Sigmoid colon (tissue), 3 donors: ENCODE measurements around the gene CLDN15.

Source experiments
- CTCF ChIP-seq, 4 experiments: fragments of 450-650 bp in 3 of 4; fragments of 200-600 bp in 1 of 4; IDR thresholded peaks; one replicate each; pipeline ENCODE4 v1.5.1; 2016 to 2019; ENCODE audit warnings: antibody characterized with exemption in 4 of 4, mild to moderate bottlenecking in 3 of 4, moderate library complexity in 2 of 4
- POLR2A ChIP-seq, 2 donors: fragments of 450-650 bp; IDR thresholded peaks; one replicate each; pipeline ENCODE4 v1.6.1; 2016; ENCODE audit warnings: antibody characterized with exemption in 2 of 2, mild to moderate bottlenecking in 2 of 2, moderate library complexity in 2 of 2

GRCh38 chr7:101265622-101266516 lies 28.3 kb upstream of the CLDN15 start:
- TF ChIP-seq POLR2A (IDR thresholded peaks at IDR 0.05): no peak
- TF ChIP-seq CTCF (IDR thresholded peaks at IDR 0.05): no peak
